Mucosa of descending colon (tissue), 3 donors: ENCODE results near the gene GDAP1L1. TPM values are rescaled to one million over a fixed set of nuclear protein-coding genes. Genes with fewer than 3 reads are reported as not detected.

Experiments
- ATAC-seq: fragments of 200-7000 bp; cut with Tn5 transposase; one replicate; pipeline ENCODE4 v1.9.1; 2020; ENCODE audit warnings: mild to moderate bottlenecking, moderate library complexity
- DNase-seq, 3 donors: peaks; one replicate each; pipeline ENCODE4 v3.0.0-alpha.2; 2020
- H3K36me3 ChIP-seq: fragments of 200-600 bp; one replicate; pipeline ENCODE4 v1.8.0; 2021; ENCODE audit warnings: low read depth, mild to moderate bottlenecking
- H3K4me1 ChIP-seq: fragments of 200-600 bp; one replicate; pipeline ENCODE4 v1.8.0; 2021; ENCODE audit warnings: low read depth, mild to moderate bottlenecking
- H3K4me3 ChIP-seq: fragments of 200-600 bp; one replicate; pipeline ENCODE4 v1.8.0; 2021; ENCODE audit warnings: mild to moderate bottlenecking
- H3K9me3 ChIP-seq: fragments of 200-600 bp; one replicate; pipeline ENCODE4 v1.8.0; 2021; ENCODE audit warnings: mild to moderate bottlenecking
- CTCF ChIP-seq: fragments of 200-600 bp; IDR thresholded peaks from one replicate; pipeline ENCODE4 v1.8.0; 2022; ENCODE audit warnings: antibody characterized with exemption, mild to moderate bottlenecking
- intact Hi-C, 2 donors: fragments of 100-400 bp; cut with DNase I in 1 of 2; cut with micrococcal nuclease in 1 of 2; formaldehyde crosslinking; loops; one replicate each; pipeline versions ENCODE4 v1.11.0 to v1.11.1; 2022; cut with DNase I, micrococcal nuclease
- total RNA-seq, 3 donors: library from RNA; stranded (reverse); fragmentation: NEBNext Ultra II Directional in 2 of 3; extraction: Animal tissue kit (Norgen Biotek cat#: 25700) in 2 of 3; gene quantifications; one replicate each; pipeline versions ENCODE4 v1.2.1 to v1.2.4, GENCODE V29; 2021 to 2023
- donor health status: DM: no; HTN: no; CAD: no; lungs with moderate emphysema.
- donor health status: DM: no; HTN: no; CAD: no.
- donor health status: DM: no; HTN: yes; CAD: no.

The GDAP1L1 gene
- total RNA-seq, 3 donors from 2014 or later: 0.25 TPM; not detected in 2

- no peaks in the 10 kb centered on the region for H3K4me1 ChIP-seq
- no peak for ATAC-seq
- H3K9me3 ChIP-seq: no peaks in the 10 kb centered on the region
- no peak for TF ChIP-seq CTCF
- intact Hi-C loops: no loop called here
- no peak overlapping the region for H3K4me3 ChIP-seq
- no peaks in the 10 kb centered on the region for H3K36me3 ChIP-seq
- no peak for DNase-seq
Observed at GRCh38 chr20:44258226-44258890, 11.2 kb downstream of the GDAP1L1 start.

- no peaks in the 10 kb centered on the region for H3K36me3 ChIP-seq
- ATAC-seq: no peak
- no peak overlapping the region for H3K4me3 ChIP-seq
- no peaks in the 10 kb centered on the region for H3K9me3 ChIP-seq
- no peak for TF ChIP-seq CTCF
- H3K4me1 ChIP-seq: no peaks in the 10 kb centered on the region
- intact Hi-C loops: no loop called here
- DNase-seq: no peak
Observed at GRCh38 chr20:44264287-44264686, 17.2 kb downstream of the GDAP1L1 start.

- intact Hi-C loops: no loop called here
- H3K4me3 ChIP-seq: no peak overlapping the region
- H3K4me1 ChIP-seq: no peaks in the 10 kb centered on the region
- H3K36me3 ChIP-seq: no peaks in the 10 kb centered on the region
- TF ChIP-seq CTCF: no peak
- no peaks in the 10 kb centered on the region for H3K9me3 ChIP-seq
- ATAC-seq: no peak
- DNase-seq: no peak
Observed at GRCh38 chr20:44268802-44269201, 21.7 kb downstream of the GDAP1L1 start.

- Histone ChIP-seq H3K36me3 (no peaks in the 10 kb centered on the region), H3K9me3 (no peaks in the 10 kb centered on the region), H3K4me3 (no peak overlapping the region), H3K4me1 (no peaks in the 10 kb centered on the region)
- DNase-seq (no peak), ATAC-seq (no peak)
- TF ChIP-seq CTCF: no peak
- intact Hi-C loops: no loop called here
Observed at GRCh38 chr20:44271915-44272663, 25.0 kb downstream of the GDAP1L1 start.

- ATAC-seq (no peak), DNase-seq (no peak)
- H3K4me3 ChIP-seq: no peak overlapping the region
- no peaks in the 10 kb centered on the region for H3K4me1 ChIP-seq
- H3K9me3 ChIP-seq: no peaks in the 10 kb centered on the region
- intact Hi-C loops: no loop called here
- no peak for TF ChIP-seq CTCF
- H3K36me3 ChIP-seq: no peaks in the 10 kb centered on the region
Observed at GRCh38 chr20:44273231-44274215, 26.4 kb downstream of the GDAP1L1 start.
